ENCODE measurements around the gene GNAI1. TPM values are rescaled to one million over a fixed set of nuclear protein-coding genes. Genes with fewer than 3 reads are reported as not detected.
A peak's percentile ranks its signal among the peaks of the same experiment; 100 is the strongest.

GNAI1 gene
- total RNA-seq, 1 donor from 2014 or later: 132 TPM

DNA sequence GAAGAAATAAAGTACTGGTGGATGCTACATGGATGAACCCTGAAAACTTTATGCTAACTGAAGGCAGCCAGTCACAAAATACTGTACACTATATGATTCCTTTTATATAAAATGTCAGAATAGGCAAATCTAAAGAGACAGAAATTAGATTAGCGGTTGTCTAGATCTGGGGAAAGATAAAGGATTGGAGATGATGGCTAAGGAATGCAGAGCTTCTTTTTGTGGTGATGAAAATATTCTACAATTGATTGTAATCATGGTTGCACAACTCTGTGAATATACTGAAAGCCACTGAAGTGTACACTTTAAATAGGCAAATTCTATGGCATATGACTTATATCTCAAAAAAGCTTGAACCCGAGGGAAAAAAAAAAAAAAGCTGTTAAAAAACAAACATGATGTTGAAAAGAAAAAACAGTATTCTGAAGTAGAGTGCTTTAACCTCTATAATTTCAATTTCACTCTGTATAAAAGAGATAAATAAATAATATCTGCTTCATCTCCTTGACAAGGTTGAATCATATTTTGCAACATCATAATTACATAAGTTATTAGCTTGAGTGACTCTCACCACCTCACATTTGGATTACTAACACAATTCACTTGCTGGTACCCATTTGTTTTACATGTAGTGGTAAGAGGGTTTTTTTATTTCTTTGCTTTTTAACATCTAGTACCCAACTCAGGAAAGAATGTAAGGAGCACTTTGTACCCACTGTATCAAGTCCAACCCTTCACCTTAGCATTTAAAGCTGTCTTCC lies 2.8 kb upstream of the GNAI1 start:
- peak overlapping the region; percentile 79 for H3K27ac Mint-ChIP-seq (ENCODE audit: unreplicated experiment)
- no peaks in the 10 kb centered on the region for H3K9me3 Mint-ChIP-seq (ENCODE audit: unreplicated experiment)
- H3K36me3 Mint-ChIP-seq (ENCODE audit: low read depth, unreplicated experiment): peaks cover 12% of the 10 kb centered on the region
- DNase-seq (ENCODE audit: low spot score): no peak
- TF ChIP-seq, protein P1, sequence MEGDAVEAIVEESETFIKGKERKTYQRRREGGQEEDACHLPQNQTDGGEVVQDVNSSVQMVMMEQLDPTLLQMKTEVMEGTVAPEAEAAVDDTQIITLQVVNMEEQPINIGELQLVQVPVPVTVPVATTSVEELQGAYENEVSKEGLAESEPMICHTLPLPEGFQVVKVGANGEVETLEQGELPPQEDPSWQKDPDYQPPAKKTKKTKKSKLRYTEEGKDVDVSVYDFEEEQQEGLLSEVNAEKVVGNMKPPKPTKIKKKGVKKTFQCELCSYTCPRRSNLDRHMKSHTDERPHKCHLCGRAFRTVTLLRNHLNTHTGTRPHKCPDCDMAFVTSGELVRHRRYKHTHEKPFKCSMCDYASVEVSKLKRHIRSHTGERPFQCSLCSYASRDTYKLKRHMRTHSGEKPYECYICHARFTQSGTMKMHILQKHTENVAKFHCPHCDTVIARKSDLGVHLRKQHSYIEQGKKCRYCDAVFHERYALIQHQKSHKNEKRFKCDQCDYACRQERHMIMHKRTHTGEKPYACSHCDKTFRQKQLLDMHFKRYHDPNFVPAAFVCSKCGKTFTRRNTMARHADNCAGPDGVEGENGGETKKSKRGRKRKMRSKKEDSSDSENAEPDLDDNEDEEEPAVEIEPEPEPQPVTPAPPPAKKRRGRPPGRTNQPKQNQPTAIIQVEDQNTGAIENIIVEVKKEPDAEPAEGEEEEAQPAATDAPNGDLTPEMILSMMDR (IDR thresholded peaks at IDR 0.05; ENCODE audit: unreplicated experiment): no peak
- H3K27me3 Mint-ChIP-seq (ENCODE audit: unreplicated experiment): peaks cover 11% of the 10 kb centered on the region
- peaks cover 41% of the 10 kb centered on the region for H3K4me1 Mint-ChIP-seq (ENCODE audit: unreplicated experiment)
- H3K4me3 Mint-ChIP-seq (ENCODE audit: unreplicated experiment): no peak overlapping the region

DNA sequence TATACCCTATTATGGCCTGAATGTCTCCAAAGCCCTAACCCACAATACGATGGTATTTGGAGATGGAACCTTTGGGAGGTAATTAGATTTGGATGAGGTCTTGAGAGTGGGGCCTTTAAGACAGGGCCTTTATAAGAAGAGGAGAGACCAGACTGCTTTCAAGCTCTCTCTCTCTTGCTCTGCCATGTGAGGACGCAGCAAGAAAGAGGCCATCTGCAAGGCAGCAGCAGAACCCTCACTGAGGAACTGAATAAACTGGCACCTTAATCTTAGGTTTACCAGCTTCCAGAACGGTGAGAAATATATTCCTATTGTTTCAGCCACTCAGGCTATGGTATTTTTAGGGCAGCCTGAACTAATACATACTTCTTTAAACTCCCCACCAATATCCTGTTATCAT lies 2.0 kb upstream of the GNAI1 start:
- Mint-ChIP-seq H3K36me3 (ENCODE audit: low read depth, unreplicated experiment) (peaks cover 14% of the 10 kb centered on the region), H3K9me3 (ENCODE audit: unreplicated experiment) (no peaks in the 10 kb centered on the region), H3K4me3 (ENCODE audit: unreplicated experiment) (no peak overlapping the region), H3K27me3 (ENCODE audit: unreplicated experiment) (peaks cover 11% of the 10 kb centered on the region), H3K27ac (ENCODE audit: unreplicated experiment) (peak overlapping the region; percentile 86), H3K4me1 (ENCODE audit: unreplicated experiment) (peaks cover 45% of the 10 kb centered on the region)
- TF ChIP-seq, protein P1 (IDR thresholded peaks at IDR 0.05; ENCODE audit: unreplicated experiment): no peak
- DNase-seq (ENCODE audit: low spot score): no peak

DNA sequence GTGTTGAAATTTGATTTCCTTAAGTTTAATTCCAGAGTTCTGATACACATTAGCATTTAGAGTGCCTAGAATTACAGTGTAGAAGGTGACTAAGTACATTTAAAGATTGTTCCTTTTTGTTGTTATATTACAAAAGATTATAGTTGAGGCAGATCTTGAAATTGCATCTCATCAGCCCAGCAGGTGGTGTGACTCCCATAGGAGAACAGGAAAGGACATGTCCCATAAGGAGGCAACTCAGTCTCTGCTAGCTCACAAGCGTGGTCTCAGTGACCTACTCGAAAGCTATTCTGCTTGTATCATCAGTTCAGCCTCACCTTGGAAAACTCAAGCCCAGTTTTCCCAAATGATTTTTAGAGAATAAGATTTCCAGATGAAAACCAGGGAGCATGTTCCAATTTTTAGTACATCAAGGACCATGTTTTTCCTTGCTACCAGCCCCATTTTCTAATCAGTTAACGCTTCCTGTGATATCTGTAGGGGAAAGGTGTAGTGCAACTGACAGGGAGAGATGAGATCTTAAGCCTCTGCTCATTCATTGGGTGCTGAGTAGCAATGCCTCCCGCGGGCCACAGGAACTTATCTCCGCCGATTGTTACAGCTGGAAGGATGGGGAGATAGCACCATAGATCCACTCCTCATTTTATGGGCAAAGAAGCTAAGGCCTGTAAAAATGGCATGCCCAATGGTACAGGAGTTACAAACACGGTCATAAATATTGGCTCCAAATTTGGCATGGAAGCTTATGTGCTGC lies 1.1 kb upstream of the GNAI1 start:
- Mint-ChIP-seq H3K27me3 (ENCODE audit: unreplicated experiment) (peaks cover 11% of the 10 kb centered on the region), H3K36me3 (ENCODE audit: low read depth, unreplicated experiment) (peaks cover 16% of the 10 kb centered on the region), H3K27ac (ENCODE audit: unreplicated experiment) (peak overlapping the region; percentile 86), H3K4me1 (ENCODE audit: unreplicated experiment) (peaks cover 51% of the 10 kb centered on the region), H3K9me3 (ENCODE audit: unreplicated experiment) (no peaks in the 10 kb centered on the region), H3K4me3 (ENCODE audit: unreplicated experiment) (peak overlapping the region; percentile 90)
- DNase-seq (ENCODE audit: low spot score): peak; percentile 10
- TF ChIP-seq, protein P1 (IDR thresholded peaks at IDR 0.05; ENCODE audit: unreplicated experiment): no peak

DNA sequence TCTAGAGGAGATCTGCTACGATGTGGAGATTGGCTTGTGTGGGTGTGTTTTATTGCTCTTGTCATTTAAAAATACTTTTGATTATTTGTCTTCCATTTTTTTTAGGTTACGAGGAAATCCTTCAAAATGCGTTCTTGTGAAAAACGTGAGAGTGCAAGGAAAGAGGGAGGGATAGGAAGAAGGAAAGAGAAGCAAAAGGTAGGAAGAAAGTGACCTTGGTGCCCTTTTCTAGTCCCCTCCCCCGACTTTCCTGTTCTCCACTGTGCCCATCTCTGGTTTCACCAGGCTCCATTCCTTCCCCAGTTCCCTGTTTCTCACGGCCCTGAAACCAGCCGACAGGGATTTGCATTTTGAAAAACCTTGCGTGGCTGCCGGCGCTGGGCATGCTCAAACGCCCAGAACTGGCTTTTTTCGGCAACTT lies 506 bp upstream of the GNAI1 start:
- Mint-ChIP-seq H3K27ac (ENCODE audit: unreplicated experiment) (peak overlapping the region; percentile 86), H3K9me3 (ENCODE audit: unreplicated experiment) (no peaks in the 10 kb centered on the region), H3K4me3 (ENCODE audit: unreplicated experiment) (peak overlapping the region; percentile 90), H3K27me3 (ENCODE audit: unreplicated experiment) (peaks cover 11% of the 10 kb centered on the region), H3K36me3 (ENCODE audit: low read depth, unreplicated experiment) (peaks cover 16% of the 10 kb centered on the region), H3K4me1 (ENCODE audit: unreplicated experiment) (peaks cover 56% of the 10 kb centered on the region)
- TF ChIP-seq, protein P1 (IDR thresholded peaks at IDR 0.05; ENCODE audit: unreplicated experiment): no peak
- no peak for DNase-seq (ENCODE audit: low spot score)
